NCI-H1436 treated with DMSO at 0.1 percent for 48 hours (cell line): Measurements from ENCODE around the gene ADAMTSL3.

Experiments used
- DNase-seq: peaks from one replicate; lab custom pipeline; 2025; lab: John Stamatoyannopoulos, UW

The ADAMTSL3 gene

DNA sequence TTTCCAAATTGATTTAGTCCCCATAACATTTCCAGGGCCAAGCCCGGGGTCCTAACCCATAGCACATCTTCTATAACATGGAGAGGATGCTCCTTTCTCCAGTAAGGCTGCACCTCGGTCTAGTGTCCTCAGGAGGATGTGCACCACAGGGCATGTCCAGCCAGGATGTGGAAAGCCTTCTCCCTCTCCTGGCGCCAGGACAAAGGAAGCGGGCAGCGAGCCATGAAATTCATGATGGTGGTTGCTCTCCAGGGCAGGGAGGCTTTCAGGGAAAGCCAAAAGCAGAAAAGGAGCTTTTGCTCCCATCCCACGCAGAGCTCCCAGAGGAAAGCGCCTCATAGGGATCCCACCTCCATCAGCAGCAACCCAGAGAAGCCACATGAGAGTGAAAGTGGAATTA, 220.0 kb downstream of the ADAMTSL3 start:
- no peak for DNase-seq

DNA sequence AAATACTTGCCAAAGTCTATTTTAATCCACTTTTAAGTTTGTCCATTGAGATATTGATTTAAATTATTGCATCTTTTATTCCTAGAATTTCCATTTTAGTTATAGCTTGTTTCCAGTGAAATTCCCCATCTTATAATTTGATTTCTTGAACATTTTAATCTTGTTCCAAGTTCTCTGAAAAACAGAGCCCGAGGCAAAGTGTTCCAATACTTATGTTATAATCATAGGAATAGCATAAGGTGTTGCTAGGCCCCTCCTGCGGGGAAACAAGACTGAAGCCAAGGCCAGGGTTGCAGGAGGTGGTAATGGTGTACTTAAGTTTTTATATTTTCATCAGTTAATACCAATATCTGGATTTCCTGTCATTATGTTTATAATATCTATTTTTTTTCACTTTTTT, 226.6 kb downstream of the ADAMTSL3 start:
- DNase-seq: no peak

GRCh38 chr15:83881156-83881555, 227.2 kb downstream of the ADAMTSL3 start:
- DNase-seq: no peak

GRCh38 chr15:83886321-83886720, 232.4 kb downstream of the ADAMTSL3 start:
- DNase-seq: no peak

GRCh38 chr15:83887404-83887803, 233.5 kb downstream of the ADAMTSL3 start:
- no peak for DNase-seq

- DNase-seq: no peak
Measured at GRCh38 chr15:83887961-83888360, 234.0 kb downstream of the ADAMTSL3 start.

- DNase-seq: no peak
Measured at GRCh38 chr15:83889995-83890394, 236.1 kb downstream of the ADAMTSL3 start.

DNA sequence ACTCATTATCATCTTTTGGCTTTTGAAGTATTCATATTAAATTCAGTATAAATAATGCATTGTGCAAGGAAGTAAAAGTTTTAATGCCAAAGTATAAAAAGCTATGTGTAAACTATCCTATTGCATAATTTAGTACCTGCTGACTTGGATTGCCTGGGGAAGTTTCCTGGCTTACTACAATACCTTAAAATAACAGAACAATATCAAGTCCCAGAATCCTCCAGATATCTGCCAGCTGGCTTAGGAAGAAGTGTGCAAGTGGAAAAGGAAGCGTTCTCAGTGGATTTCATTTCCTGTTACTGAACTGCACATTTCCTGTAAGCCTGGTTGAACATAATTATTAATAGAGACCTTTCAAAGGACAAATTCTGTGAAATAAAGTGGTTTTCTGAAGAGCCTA, 236.7 kb downstream of the ADAMTSL3 start:
- no peak for DNase-seq

- no peak for DNase-seq
Measured at GRCh38 chr15:83892498-83892897, 238.6 kb downstream of the ADAMTSL3 start.

DNA sequence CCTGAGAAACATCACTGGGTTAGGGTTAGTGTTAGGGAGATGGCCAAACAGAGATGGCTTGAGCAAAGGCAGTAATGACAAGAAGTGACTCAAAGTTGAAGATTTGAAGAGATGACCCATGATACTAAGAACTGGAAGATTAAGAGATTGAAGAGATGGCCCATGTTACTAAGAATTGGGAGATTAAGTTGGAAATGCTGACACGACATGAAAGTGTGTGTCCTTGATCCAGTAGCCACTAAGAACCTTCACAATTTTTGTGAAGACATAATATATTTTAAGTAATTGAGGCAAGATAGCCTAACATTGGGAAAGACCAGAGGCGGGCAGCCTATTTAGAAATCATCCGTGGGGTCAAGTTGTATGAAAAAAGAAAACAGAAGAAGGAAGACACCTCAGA, 239.4 kb downstream of the ADAMTSL3 start:
- DNase-seq: no peak

DNA sequence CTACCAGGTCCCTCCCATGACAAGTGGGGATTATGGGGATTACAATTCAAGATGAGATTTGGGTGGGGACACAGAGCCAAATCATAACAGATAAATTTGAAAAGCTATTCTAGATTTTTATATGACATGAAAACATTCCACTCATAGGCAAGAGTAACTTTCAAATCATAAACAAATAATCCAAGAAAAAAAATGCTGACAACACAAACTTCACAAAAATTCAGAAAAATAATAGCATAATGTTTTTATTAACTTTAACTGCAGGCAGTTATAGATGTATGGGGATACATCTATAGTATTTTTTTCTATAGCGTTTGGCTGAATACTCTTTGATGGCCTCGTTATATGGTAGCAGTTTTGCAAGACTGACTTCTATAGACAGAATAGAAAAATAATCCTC, 243.1 kb downstream of the ADAMTSL3 start:
- DNase-seq: no peak

DNA sequence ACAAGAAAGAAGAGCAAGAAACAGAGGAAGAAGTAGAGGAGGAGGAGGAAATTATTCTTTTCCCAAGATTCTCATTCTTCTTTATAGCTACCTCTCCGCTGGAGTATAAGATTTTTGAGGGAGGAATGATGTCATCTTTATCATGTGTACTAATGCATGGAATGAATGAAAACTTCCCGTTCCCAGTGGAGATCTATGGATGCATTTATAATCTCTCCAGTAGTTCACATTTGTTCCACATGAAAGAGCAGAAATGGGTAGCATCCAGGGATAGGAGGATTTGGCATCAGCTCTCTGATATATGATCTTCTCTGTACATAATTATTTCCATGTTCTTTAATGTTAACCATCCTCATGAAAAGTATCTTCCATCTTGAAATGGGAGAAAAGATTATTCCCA, 244.4 kb downstream of the ADAMTSL3 start:
- no peak for DNase-seq

DNA sequence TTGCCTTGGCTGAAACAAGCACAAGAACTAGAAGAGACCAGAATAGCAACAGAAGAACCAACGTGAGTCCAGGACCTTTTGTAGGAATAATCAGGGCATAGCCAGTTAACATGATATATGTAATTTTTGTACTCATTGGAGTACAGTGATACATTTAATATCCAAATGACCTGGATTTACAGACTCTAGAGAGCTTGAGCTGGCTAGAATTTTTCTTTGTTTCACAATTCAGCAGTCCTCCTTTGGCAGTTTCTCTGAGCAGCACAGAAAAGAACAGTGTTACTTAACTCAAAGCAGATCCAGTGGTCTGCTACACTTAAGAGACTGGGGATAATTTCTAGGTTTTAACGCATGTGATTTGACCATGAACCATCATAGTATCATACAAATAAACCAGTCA, 245.7 kb downstream of the ADAMTSL3 start:
- no peak for DNase-seq

DNA sequence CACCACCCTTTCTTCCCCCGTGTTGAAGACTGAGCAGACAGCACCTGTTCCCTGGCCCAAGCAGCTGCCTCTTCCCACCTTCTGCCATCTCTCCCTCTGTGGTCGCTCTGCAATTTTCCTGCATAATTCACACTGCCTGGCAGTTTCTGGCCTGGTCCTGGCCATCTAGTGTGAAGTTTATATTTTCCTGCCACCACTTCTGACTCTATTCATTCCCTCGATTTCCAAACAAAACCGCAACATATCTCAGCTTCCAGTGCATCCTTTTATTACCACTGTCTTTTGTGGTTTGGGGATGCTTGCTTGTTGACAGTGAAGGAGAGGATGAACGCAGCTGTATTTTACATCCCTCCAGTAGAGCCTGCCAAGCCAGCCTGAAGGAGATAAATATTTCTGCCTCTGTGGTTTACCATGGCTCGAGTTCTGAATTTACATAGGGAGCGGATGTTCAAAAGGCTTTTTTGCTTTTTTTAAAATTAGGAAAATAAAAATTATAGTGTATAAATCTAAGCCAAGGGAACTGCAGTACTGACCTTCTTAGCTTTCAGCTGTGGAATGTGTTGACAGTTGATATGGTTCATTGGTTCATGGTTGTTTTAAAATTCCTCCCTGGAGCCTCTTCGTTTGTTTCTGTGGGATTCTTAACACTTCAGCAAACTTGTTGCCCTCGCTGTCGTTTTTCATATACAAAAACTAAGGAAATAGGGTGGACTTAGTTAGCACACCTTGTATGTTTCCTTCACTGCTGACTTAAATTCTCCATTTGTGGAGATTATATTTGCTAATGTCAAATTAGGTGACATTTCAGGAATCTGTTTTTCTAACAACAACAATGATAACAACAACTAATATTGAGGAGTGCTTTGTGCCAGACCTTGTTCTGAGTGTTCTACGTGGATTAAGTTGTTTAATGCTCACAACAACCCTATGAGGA, 250.5 kb downstream of the ADAMTSL3 start:
- no peak for DNase-seq

GRCh38 chr15:83905556-83906273, 251.8 kb downstream of the ADAMTSL3 start:
- no peak for DNase-seq

- no peak for DNase-seq
Measured at GRCh38 chr15:83911345-83911744, 257.4 kb downstream of the ADAMTSL3 start.

DNA sequence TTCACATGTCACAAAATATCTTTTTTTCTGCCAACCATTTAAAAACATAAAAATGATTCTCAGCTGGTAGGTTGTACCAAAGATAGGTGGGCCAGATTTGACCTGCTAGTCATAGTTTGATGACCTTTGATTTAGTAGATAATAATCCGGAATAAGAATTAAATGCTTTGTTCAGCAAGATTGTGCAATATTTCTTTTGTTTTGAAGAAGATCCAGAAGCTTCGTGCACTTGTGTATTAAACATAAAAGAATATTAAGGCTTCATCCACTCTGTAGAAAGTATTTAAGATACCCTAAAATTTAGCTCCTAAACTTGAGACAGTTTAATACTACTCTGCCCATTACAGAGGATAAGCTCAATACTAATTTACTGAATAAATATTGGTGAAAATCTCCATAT, 258.4 kb downstream of the ADAMTSL3 start:
- no peak for DNase-seq

- no peak for DNase-seq
Measured at GRCh38 chr15:83913034-83913632, 259.2 kb downstream of the ADAMTSL3 start.

GRCh38 chr15:83914906-83915305, 261.0 kb downstream of the ADAMTSL3 start:
- DNase-seq: no peak

DNA sequence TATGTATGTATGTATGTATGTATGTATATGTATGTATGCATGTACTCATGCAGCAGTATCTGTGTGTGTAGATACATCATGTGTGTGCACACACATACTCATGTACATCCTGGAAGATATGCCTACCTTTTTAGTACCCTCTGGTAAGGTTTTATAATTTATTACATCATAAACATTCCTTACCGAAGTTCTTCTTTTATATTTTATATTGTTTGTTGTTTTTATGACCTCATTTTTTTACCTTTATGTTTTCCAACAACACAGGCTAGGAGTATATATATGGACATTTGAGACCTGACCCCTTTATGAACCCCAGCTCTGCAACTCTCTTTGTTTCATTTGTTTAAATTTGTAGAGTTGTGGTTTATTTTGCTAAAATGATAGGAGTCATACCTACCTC, 263.5 kb downstream of the ADAMTSL3 start:
- DNase-seq: no peak

DNA sequence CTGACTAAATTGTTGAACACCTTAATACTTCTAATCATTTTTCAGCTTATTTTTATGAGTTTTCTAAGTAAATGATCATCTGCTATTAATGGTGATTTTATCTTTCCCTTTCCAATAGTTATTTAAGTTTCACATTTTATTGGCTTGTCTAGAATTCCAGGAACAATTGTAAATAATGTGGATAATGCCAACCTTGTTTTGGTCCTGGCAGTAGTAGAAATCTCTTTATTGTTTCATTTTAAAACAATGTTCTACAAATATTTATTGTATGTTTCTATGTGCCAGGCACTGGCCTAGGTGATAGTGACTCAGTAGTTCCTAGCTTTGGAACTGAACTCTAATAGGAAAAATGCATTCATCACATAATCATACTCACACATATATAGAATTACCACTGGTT, 264.1 kb downstream of the ADAMTSL3 start:
- DNase-seq: no peak

- no peak for DNase-seq
Measured at GRCh38 chr15:83919319-83919830, 265.5 kb downstream of the ADAMTSL3 start.
